HL-60 (cell line): ENCODE data around the gene CDCA4.

ENCODE experiments used
- CTCF ChIP-seq: IDR thresholded peaks from one replicate; pipeline ENCODE4 v1.5.1; 2011; ENCODE audit warnings: low read length, control low read depth, inconsistent platforms; ENCODE audit not compliant: insufficient read depth
- GABPA ChIP-seq: IDR thresholded peaks from 2 replicates; pipeline ENCODE4 v1.6.1; 2012; ENCODE audit warnings: low read depth
- POLR2AphosphoS5 ChIP-seq: IDR thresholded peaks from 2 replicates; pipeline ENCODE4 v1.6.1; 2012; ENCODE audit warnings: low read depth

- TF ChIP-seq CTCF (no peak), GABPA (no peak), POLR2AphosphoS5 (no peak)
Observed at GRCh38 chr14:105062048-105062433, 41.2 kb upstream of the CDCA4 start.
